Measurements from ENCODE around the gene IQSEC1. TPM values are rescaled to one million over a fixed set of nuclear protein-coding genes. Genes with fewer than 3 reads are reported as not detected.

The IQSEC1 gene
- total RNA-seq, 1 experiment from 2014 or later: 28.1 TPM

DNA sequence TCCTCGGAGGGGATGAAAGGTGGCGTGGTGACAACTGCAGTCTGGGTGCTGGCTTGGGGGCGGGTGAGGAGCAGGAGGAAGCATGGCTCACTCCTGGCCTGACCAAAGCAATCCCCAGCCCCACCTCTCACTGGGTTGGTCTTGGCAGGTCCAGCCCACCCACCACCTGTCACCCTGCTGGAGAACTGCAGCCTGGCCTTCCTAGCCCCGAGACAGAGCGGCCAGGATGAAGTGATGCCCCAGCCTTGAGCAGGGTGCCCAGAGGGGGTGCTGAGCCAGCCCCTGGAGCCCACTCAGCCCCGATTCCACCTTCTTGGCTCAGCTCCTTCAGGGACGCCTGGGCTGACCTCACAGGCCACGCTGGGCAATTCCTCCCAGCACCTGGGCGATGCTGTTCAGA lies 89.9 kb downstream of the IQSEC1 start (continued):
- TF ChIP-seq SP1 (IDR thresholded peaks at IDR 0.05; ENCODE audit: low read depth) (no peak), SIN3A (IDR thresholded peaks at IDR 0.05; ENCODE audit: low read depth) (no peak)

DNA sequence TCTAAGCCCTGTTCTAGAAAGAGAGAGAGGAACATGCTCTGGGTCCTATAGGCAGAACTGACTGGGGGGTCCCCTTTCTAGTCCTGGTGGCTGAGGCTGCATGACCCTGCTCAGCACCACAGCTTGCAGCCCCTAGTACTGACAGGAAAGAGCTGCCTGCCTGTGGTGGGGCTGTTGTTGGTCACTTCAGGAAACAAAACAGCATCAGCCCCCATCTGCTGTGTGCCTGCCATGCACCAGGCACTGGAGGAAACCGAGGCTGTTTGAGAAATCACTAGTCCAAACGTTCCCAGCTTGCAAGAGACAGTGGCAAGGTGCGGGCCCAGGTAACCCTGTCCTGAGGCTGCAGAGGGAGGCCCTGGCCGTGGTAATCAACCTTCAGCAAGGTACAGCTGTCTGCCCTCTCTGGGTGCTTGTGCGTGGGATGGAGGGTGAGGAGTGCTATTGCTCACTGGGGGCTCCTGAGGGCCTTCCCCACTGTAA lies 90.6 kb downstream of the IQSEC1 start:
- ChIA-PET CTCF (interaction anchor here (4.5 kb wide), 1 partner anchor 12 kb away, joined by 35 read pairs; no protein-coding TSS in a partner anchor), RAD21 (ENCODE audit: low non-redundant PET in 1 of 2, low total read pairs in 2 of 2, uncharacterized antibody in 2 of 2, unreplicated experiment in 2 of 2) (no interaction called here)
- BruUV-seq (replicated peaks): no TSS peak

More for the DNA sequence above, 90.6 kb downstream of the IQSEC1 start:
- TF ChIP-seq SIN3A (IDR thresholded peaks at IDR 0.05; ENCODE audit: low read depth) (no peak), SP1 (IDR thresholded peaks at IDR 0.05; ENCODE audit: low read depth) (no peak), ZFX (IDR thresholded peaks at IDR 0.05) (no peak), JUND (IDR thresholded peaks at IDR 0.05) (no peak), EZH2phosphoT487 (IDR thresholded peaks at IDR 0.05; ENCODE audit: borderline replicate concordance) (no peak), RAD21 (IDR thresholded peaks at IDR 0.05; ENCODE audit: low read depth) (no peak)
- TF ChIP-seq, protein P1, sequence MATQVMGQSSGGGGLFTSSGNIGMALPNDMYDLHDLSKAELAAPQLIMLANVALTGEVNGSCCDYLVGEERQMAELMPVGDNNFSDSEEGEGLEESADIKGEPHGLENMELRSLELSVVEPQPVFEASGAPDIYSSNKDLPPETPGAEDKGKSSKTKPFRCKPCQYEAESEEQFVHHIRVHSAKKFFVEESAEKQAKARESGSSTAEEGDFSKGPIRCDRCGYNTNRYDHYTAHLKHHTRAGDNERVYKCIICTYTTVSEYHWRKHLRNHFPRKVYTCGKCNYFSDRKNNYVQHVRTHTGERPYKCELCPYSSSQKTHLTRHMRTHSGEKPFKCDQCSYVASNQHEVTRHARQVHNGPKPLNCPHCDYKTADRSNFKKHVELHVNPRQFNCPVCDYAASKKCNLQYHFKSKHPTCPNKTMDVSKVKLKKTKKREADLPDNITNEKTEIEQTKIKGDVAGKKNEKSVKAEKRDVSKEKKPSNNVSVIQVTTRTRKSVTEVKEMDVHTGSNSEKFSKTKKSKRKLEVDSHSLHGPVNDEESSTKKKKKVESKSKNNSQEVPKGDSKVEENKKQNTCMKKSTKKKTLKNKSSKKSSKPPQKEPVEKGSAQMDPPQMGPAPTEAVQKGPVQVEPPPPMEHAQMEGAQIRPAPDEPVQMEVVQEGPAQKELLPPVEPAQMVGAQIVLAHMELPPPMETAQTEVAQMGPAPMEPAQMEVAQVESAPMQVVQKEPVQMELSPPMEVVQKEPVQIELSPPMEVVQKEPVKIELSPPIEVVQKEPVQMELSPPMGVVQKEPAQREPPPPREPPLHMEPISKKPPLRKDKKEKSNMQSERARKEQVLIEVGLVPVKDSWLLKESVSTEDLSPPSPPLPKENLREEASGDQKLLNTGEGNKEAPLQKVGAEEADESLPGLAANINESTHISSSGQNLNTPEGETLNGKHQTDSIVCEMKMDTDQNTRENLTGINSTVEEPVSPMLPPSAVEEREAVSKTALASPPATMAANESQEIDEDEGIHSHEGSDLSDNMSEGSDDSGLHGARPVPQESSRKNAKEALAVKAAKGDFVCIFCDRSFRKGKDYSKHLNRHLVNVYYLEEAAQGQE (IDR thresholded peaks at IDR 0.05; ENCODE audit: low read depth): no peak
- Histone ChIP-seq H3K36me3 (ENCODE audit: control insufficient read depth in 1 of 2, insufficient read depth in 2 of 2, low read length in 2 of 2) (no peaks in the 10 kb centered on the region), H4K20me1 (ENCODE audit: insufficient read depth) (no peaks in the 10 kb centered on the region), H3K4me3 (replicated peaks in 1 of 2; ENCODE audit: low read depth in 1 of 2, low read length in 2 of 2) (no peak overlapping the region), H3K9ac (ENCODE audit: low read length) (no peak overlapping the region), H3K4me1 (ENCODE audit: control insufficient read depth in 1 of 2, insufficient read depth in 2 of 2, low read length in 2 of 2) (peaks cover 2 to 14% of the 10 kb centered on the region in 2 experiments; a peak in 3 of 4 replicates), H3K4me2 (ENCODE audit: low read length) (no peak overlapping the region), H3K79me2 (ENCODE audit: insufficient read depth, low read length) (no peaks in the 10 kb centered on the region), H3K9me3 (ENCODE audit: control insufficient read depth in 1 of 2, insufficient read depth in 1 of 2, low read depth in 1 of 2, low read length in 2 of 2) (no peaks in the 10 kb centered on the region), H3K9me2 (ENCODE audit: insufficient read depth) (no peaks in the 10 kb centered on the region), H3K27ac (ENCODE audit: low read depth, low read length) (no peak overlapping the region), H2AFZ (ENCODE audit: low read depth, low read length, poor library complexity, severe bottlenecking) (no peak overlapping the region), H3K27me3 (ENCODE audit: insufficient read depth, low read length) (no peaks in the 10 kb centered on the region)
- POLR2A ChIA-PET: no interaction called here
- no peak for ATAC-seq
- intact Hi-C loops (cut with micrococcal nuclease): no loop called here
- DNase-seq (ENCODE audit: low read depth, low spot score): no peak
